ENCODE data around the gene CYB5R3.

CYB5R3 gene

GRCh38 chr22:42648368-42649245, 585 bp downstream of the CYB5R3 start:
- peak overlapping the region; percentile 68 for H3K9ac ChIP-seq (ENCODE audit: low read length)
- H3K4me1 ChIP-seq (ENCODE audit: control insufficient read depth, insufficient read depth, low read length) = peaks cover 57% of the 10 kb centered on the region

DNA sequence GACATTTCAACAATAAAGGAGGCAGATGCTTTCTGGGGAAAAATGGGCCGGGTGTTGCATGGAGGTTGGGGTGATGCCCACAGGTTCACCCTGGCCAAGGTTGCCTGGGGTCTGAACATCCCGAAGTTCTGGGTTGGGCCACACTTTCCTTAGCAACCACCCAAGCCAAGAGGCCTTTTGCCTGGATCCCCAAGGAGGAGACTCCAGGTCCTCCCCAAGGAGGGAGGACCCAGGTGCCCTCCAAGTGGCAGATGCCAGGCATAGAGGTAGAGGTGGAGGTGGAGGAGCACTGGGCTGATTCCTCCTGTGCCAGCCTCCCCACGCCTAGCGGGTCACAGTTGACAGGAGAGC, 1.2 kb downstream of the CYB5R3 start:
- Histone ChIP-seq H3K4me3 (ENCODE audit: low read length) (no peak overlapping the region), H3K36me3 (ENCODE audit: control insufficient read depth, insufficient read depth, low read length) (no peaks in the 10 kb centered on the region), H3K27me3 (ENCODE audit: control insufficient read depth, insufficient read depth, low read length) (no peaks in the 10 kb centered on the region), H3K4me1 (ENCODE audit: control insufficient read depth, insufficient read depth, low read length) (peaks cover 62% of the 10 kb centered on the region), H3K9me3 (ENCODE audit: control insufficient read depth, low read length) (no peaks in the 10 kb centered on the region), H3K9ac (ENCODE audit: low read length) (peak overlapping the region; percentile 68)

More at GRCh38 chr22:42648368-42649245, 585 bp downstream of the CYB5R3 start:
- Histone ChIP-seq H3K9me3 (ENCODE audit: control insufficient read depth, low read length) (no peaks in the 10 kb centered on the region), H3K4me3 (ENCODE audit: low read length) (peak overlapping the region; percentile 71), H3K27me3 (ENCODE audit: control insufficient read depth, insufficient read depth, low read length) (no peaks in the 10 kb centered on the region), H3K36me3 (ENCODE audit: control insufficient read depth, insufficient read depth, low read length) (no peaks in the 10 kb centered on the region)

DNA sequence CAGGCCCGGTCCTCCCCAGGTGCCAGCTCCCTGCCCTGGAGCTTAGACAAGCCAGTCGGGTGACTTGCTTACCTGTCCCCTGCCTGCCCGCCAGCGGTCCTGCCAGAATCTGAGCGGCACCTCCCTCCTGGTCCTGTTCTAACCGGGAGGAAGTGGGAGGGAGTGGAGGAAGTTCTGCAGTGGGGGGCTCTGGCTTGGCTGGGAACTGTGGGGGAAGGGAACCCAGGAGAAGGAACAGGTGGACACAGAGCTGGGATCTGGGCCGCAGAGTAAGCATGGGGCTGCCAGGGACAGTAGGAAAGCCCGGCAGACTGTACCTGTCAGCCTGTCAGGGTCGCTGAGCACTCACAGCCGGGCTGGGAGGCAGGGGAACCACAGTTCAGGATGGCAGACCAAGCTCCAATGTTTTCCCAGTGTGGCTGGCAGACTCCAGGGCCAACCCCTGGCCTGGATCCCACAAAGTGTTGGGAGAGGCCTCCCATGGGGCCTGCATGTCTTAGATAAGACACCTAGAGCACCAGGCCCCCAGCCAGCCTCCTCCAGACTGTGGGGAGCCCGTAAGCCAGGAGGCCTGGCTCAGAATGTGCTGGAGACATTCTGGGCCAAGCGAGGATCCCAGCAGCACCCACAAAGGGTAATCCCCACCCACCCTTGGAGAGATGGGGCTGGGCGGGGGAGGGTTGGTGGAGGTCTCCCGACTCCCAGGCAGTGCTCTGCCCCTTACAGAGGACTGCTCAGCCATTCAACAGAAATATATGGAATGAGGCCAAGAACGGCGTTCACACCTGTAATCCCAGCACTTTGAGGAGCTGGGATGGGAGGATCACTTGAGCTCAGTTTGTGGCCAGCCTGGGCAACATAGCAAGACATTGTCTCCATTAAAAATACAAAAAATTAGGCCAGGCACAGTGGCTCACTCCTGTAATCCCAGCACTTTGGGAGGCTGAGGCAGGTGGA, 2.3 kb downstream of the CYB5R3 start:
- no peaks in the 10 kb centered on the region for H3K9me3 ChIP-seq (ENCODE audit: control insufficient read depth, low read length)
- peaks cover 65% of the 10 kb centered on the region for H3K4me1 ChIP-seq (ENCODE audit: control insufficient read depth, insufficient read depth, low read length)
- H3K4me3 ChIP-seq (ENCODE audit: low read length) = no peak overlapping the region
- H3K9ac ChIP-seq (ENCODE audit: low read length) = peak overlapping the region; percentile 59
- H3K36me3 ChIP-seq (ENCODE audit: control insufficient read depth, insufficient read depth, low read length) = no peaks in the 10 kb centered on the region
- no peaks in the 10 kb centered on the region for H3K27me3 ChIP-seq (ENCODE audit: control insufficient read depth, insufficient read depth, low read length)

GRCh38 chr22:42645938-42646568, 3.1 kb downstream of the CYB5R3 start:
- Histone ChIP-seq H3K9me3 (ENCODE audit: control insufficient read depth, low read length) (no peaks in the 10 kb centered on the region), H3K4me3 (ENCODE audit: low read length) (no peak overlapping the region), H3K27me3 (ENCODE audit: control insufficient read depth, insufficient read depth, low read length) (no peaks in the 10 kb centered on the region), H3K36me3 (ENCODE audit: control insufficient read depth, insufficient read depth, low read length) (no peaks in the 10 kb centered on the region), H3K4me1 (ENCODE audit: control insufficient read depth, insufficient read depth, low read length) (peaks cover 69% of the 10 kb centered on the region), H3K9ac (ENCODE audit: low read length) (peak overlapping the region; percentile 59)

DNA sequence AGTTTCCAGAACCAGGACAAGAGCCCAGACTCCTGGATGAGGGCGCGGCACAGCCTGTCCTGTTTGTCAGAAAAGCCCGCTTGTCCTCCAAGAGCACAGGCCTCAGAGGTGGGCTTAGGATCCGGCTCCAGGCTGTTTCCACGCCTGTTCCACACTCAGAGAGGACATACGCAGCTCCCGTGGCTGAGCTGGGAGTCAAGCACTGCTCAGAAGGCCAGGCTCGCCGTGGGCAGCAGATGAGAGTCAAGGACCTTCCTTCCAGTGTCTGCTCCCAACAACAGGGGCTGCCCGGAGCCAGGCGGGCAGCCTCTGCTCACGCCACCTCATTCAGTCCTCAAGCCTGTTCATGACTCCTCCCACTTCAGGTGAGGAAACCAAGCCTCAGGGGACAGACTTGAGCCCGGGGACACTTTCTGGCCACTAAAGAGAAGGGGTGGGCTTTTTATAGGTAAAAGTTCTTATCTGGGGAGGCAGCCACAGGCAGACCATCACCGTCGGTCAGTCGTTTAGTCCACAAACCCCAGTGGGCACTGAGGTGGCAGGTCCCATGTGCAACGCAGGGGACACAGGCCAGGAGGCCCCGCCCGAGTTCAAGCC, 3.8 kb downstream of the CYB5R3 start:
- no peaks in the 10 kb centered on the region for H3K27me3 ChIP-seq (ENCODE audit: control insufficient read depth, insufficient read depth, low read length)
- peak overlapping the region; percentile 59 for H3K9ac ChIP-seq (ENCODE audit: low read length)
- H3K4me1 ChIP-seq (ENCODE audit: control insufficient read depth, insufficient read depth, low read length) = peaks cover 69% of the 10 kb centered on the region
- no peaks in the 10 kb centered on the region for H3K9me3 ChIP-seq (ENCODE audit: control insufficient read depth, low read length)
- H3K36me3 ChIP-seq (ENCODE audit: control insufficient read depth, insufficient read depth, low read length) = no peaks in the 10 kb centered on the region
- no peak overlapping the region for H3K4me3 ChIP-seq (ENCODE audit: low read length)

GRCh38 chr22:42644422-42645340, 4.5 kb downstream of the CYB5R3 start:
- Histone ChIP-seq H3K36me3 (ENCODE audit: control insufficient read depth, insufficient read depth, low read length) (no peaks in the 10 kb centered on the region), H3K9me3 (ENCODE audit: control insufficient read depth, low read length) (no peaks in the 10 kb centered on the region), H3K27me3 (ENCODE audit: control insufficient read depth, insufficient read depth, low read length) (no peaks in the 10 kb centered on the region), H3K4me3 (ENCODE audit: low read length) (no peak overlapping the region), H3K4me1 (ENCODE audit: control insufficient read depth, insufficient read depth, low read length) (peaks cover 68% of the 10 kb centered on the region), H3K9ac (ENCODE audit: low read length) (peak overlapping the region; percentile 59)

DNA sequence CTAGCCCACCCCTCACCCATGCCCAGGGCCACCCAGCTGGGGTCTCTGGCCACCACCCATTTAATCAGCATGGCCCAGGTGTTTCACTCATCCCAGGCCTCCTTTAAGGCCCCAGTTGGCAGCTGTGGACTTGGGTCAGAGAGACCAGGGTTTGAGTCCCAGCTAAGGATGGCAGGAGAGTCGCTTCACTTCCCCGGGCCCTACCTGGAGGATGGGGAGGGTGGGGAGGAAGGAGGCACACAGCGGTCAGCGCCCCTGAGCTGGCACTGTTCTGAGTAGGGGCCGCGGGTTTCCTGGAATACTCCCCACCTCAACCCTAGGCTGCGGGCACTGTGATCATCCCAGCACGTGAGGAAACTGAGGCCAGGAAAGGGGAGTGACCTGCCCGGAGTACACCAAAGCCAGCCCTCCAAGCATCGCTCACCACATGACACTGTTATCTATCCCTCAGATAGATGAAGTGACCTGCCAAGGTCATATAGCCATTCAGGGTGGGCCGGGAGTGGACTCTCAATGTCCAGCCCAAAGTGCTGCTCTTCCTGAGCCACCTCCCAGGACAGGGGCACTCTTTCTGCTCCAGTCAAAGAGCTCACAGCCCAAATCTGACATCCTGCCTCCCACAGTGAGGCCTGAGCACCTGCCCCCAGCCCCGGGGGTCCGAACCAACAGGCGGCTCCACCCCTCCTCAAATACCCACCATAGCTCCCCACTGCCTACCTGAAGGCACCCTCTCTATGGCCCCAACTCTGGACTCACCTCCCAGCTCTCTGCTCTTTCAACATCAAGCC, 5.4 kb downstream of the CYB5R3 start:
- H3K36me3 ChIP-seq (ENCODE audit: control insufficient read depth, insufficient read depth, low read length) = no peaks in the 10 kb centered on the region
- H3K4me3 ChIP-seq (ENCODE audit: low read length) = no peak overlapping the region
- no peaks in the 10 kb centered on the region for H3K9me3 ChIP-seq (ENCODE audit: control insufficient read depth, low read length)
- no peaks in the 10 kb centered on the region for H3K27me3 ChIP-seq (ENCODE audit: control insufficient read depth, insufficient read depth, low read length)
- peak overlapping the region; percentile 59 for H3K9ac ChIP-seq (ENCODE audit: low read length)
- peaks cover 64% of the 10 kb centered on the region for H3K4me1 ChIP-seq (ENCODE audit: control insufficient read depth, insufficient read depth, low read length)

- H3K4me1 ChIP-seq (ENCODE audit: control insufficient read depth, insufficient read depth, low read length) = peaks cover 57% of the 10 kb centered on the region
- H3K4me3 ChIP-seq (ENCODE audit: low read length) = no peak overlapping the region
- no peaks in the 10 kb centered on the region for H3K9me3 ChIP-seq (ENCODE audit: control insufficient read depth, low read length)
- H3K9ac ChIP-seq (ENCODE audit: low read length) = no peak overlapping the region
- H3K27me3 ChIP-seq (ENCODE audit: control insufficient read depth, insufficient read depth, low read length) = no peaks in the 10 kb centered on the region
- no peaks in the 10 kb centered on the region for H3K36me3 ChIP-seq (ENCODE audit: control insufficient read depth, insufficient read depth, low read length)
Measured at GRCh38 chr22:42642806-42643633, 6.2 kb downstream of the CYB5R3 start.

GRCh38 chr22:42641801-42642413, 7.3 kb downstream of the CYB5R3 start:
- Histone ChIP-seq H3K9me3 (ENCODE audit: control insufficient read depth, low read length) (no peaks in the 10 kb centered on the region), H3K9ac (ENCODE audit: low read length) (no peak overlapping the region), H3K4me3 (ENCODE audit: low read length) (no peak overlapping the region), H3K4me1 (ENCODE audit: control insufficient read depth, insufficient read depth, low read length) (peaks cover 45% of the 10 kb centered on the region), H3K27me3 (ENCODE audit: control insufficient read depth, insufficient read depth, low read length) (no peaks in the 10 kb centered on the region), H3K36me3 (ENCODE audit: control insufficient read depth, insufficient read depth, low read length) (no peaks in the 10 kb centered on the region)

All from mucosa of stomach (tissue), 1 donor.